Right lobe of liver (tissue), 6 donors: Measurements from ENCODE around the gene PCDHA1. TPM values are rescaled to one million over a fixed set of nuclear protein-coding genes. Genes with fewer than 3 reads are reported as not detected.
A peak's percentile ranks its signal among the peaks of the same experiment; 100 is the strongest.
"Not testable (repeated sequence)": the region's sequence is repeated elsewhere in the genome, so short reads cannot be mapped to it uniquely, and the experiment has no call there.

Experiments used
- ATAC-seq, 4 donors: fragments of 200-7000 bp; cut with Tn5 transposase; one replicate each; pipeline ENCODE4 v1.9.1; 2020; ENCODE audit warnings: mild to moderate bottlenecking in 4 of 4, moderate library complexity in 4 of 4
- DNase-seq, 3 donors: peaks; one replicate each; pipeline ENCODE4 v3.0.0-alpha.2; 2020
- H3K27ac ChIP-seq, 3 donors: fragments of 200-600 bp; one replicate each; pipeline ENCODE4 v1.8.0; 2022
- H3K27me3 ChIP-seq, 2 donors: fragments of 200-600 bp; one replicate each; pipeline ENCODE4 v1.8.0; 2022
- H3K36me3 ChIP-seq, 4 donors: fragments of 200-600 bp; sonication (generic) in 1 of 4; one replicate each; pipeline versions ENCODE4 v1.5.1 to v1.8.0; 2017 to 2022; ENCODE audit warnings: control low read depth in 1 of 4
- H3K4me1 ChIP-seq, 4 donors: fragments of 200-600 bp; sonication (generic) in 1 of 4; one replicate each; pipeline versions ENCODE4 v1.5.1 to v1.8.0; 2017 to 2022; ENCODE audit warnings: control low read depth in 1 of 4
- H3K4me3 ChIP-seq, 3 donors: fragments of 200-600 bp; one replicate each; pipeline ENCODE4 v1.8.0; 2022
- H3K9me3 ChIP-seq, 4 donors: fragments of 200-600 bp; sonication (generic) in 1 of 4; one replicate each; pipeline versions ENCODE4 v1.5.1 to v1.8.0; 2017 to 2022; ENCODE audit warnings: control low read depth in 1 of 4
- POLR2A ChIP-seq: fragments of 450-650 bp; IDR thresholded peaks from one replicate; pipeline ENCODE4 v1.6.1; 2017; ENCODE audit warnings: antibody characterized with exemption, mild to moderate bottlenecking
- WGBS: methylation state at CpG from one replicate; pipeline ENCODE4 v1.1.6; 2018; ENCODE audit warnings: low coverage, low lambda C conversion rate; ENCODE audit not compliant: insufficient coverage; ENCODE audit errors: missing lambda C conversion rate; 5-methylcytosine and 5-hydroxymethylcytosine counted together
- intact Hi-C, 2 donors: fragments of 100-400 bp; cut with DNase I; formaldehyde crosslinking; loops; one replicate each; pipeline versions ENCODE4 v1.11.2 to v1.14.1; 2022
- total RNA-seq, 6 experiments: library from RNA; depleted of rRNA in 2 of 6; stranded (reverse); fragments of >200 nt in 2 of 6; fragmentation: NEBNext Ultra II Directional in 3 of 6; extraction: Animal tissue kit (Norgen Biotek cat#: 25700) in 3 of 6; gene quantifications; one replicate each; pipeline versions ENCODE4 v1.1.0 to v1.2.4, GENCODE V29; 2016 to 2023
- TF ChIP-seq, protein P1 (sequence below), 4 donors: fragments of 200-600 bp in 3 of 4; fragments of 450-650 bp in 1 of 4; IDR thresholded peaks; one replicate each; pipeline versions ENCODE4 v1.5.1 to v1.8.0; 2016 to 2022; ENCODE audit warnings: antibody characterized with exemption in 4 of 4, mild to moderate bottlenecking in 2 of 4
- donor health status: DM: no; HTN: yes; CAD: no.
- donor health status: DM: no; HTN: no; CAD: no.
- donor health status: DM: no; HTN: no; CAD: no.
- donor health status: DM: no; HTN: yes; CAD: no.
- donor health status: DM: no; HTN: yes; CAD: no.

PCDHA1 gene
- total RNA-seq, 6 experiments from 2014 or later, result not detected

DNA sequence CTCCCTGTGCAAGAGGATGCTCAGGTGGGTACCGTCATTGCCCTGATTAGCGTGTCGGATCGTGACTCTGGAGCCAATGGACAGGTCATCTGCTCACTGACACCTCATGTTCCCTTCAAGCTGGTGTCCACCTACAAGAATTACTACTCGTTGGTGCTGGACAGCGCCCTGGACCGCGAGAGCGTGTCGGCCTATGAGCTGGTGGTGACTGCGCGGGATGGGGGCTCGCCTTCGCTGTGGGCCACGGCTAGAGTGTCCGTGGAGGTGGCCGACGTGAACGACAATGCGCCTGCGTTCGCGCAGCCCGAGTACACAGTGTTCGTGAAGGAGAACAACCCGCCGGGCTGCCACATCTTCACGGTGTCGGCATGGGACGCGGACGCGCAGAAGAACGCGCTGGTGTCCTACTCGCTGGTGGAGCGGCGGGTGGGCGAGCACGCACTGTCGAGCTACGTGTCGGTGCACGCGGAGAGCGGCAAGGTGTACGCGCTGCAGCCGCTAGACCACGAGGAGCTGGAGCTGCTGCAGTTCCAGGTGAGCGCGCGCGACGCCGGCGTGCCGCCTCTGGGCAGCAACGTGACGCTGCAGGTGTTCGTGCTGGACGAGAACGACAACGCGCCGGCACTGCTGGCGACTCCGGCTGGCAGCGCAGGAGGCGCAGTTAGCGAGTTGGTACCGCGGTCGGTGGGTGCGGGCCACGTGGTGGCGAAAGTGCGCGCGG, 90.8 kb downstream of the PCDHA1 start:
- H3K4me1 ChIP-seq, intact Hi-C loops, ATAC-seq, H3K9me3 ChIP-seq, H3K4me3 ChIP-seq, H3K27ac ChIP-seq, H3K36me3 ChIP-seq, DNase-seq: not testable (repeated sequence)
- 34% methylated on average over 13 of the region's 80 CpGs for WGBS
- H3K27me3 ChIP-seq, result peaks cover 0 to 10% of the 10 kb centered on the region in 2 donors

DNA sequence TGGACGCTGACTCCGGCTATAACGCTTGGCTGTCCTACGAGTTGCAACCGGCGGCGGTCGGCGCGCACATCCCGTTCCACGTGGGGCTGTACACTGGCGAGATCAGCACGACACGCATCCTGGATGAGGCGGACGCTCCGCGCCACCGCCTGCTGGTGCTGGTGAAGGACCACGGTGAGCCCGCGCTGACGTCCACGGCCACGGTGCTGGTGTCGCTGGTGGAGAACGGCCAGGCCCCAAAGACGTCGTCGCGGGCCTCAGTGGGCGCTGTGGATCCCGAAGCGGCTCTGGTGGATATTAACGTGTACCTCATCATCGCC, 91.3 kb downstream of the PCDHA1 start:
- Histone ChIP-seq H3K27me3 (peaks cover 0 to 10% of the 10 kb centered on the region in 2 donors), H3K4me1 (no peaks in the 10 kb centered on the region), H3K27ac (no peak overlapping the region), H3K4me3 (no peak overlapping the region), H3K9me3 (peaks cover 0 to 6% (median 0%) of the 10 kb centered on the region in 4 donors), H3K36me3 (no peaks in the 10 kb centered on the region)
- no CpG with 5 or more reads among the region's 37 CpGs for WGBS
- intact Hi-C loops, result no loop called here
- DNase-seq, result no peak
- ATAC-seq, result no peak
- no peak for TF ChIP-seq POLR2A
- TF ChIP-seq, protein P1, sequence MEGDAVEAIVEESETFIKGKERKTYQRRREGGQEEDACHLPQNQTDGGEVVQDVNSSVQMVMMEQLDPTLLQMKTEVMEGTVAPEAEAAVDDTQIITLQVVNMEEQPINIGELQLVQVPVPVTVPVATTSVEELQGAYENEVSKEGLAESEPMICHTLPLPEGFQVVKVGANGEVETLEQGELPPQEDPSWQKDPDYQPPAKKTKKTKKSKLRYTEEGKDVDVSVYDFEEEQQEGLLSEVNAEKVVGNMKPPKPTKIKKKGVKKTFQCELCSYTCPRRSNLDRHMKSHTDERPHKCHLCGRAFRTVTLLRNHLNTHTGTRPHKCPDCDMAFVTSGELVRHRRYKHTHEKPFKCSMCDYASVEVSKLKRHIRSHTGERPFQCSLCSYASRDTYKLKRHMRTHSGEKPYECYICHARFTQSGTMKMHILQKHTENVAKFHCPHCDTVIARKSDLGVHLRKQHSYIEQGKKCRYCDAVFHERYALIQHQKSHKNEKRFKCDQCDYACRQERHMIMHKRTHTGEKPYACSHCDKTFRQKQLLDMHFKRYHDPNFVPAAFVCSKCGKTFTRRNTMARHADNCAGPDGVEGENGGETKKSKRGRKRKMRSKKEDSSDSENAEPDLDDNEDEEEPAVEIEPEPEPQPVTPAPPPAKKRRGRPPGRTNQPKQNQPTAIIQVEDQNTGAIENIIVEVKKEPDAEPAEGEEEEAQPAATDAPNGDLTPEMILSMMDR (IDR thresholded peaks at IDR 0.05), result no peak

DNA sequence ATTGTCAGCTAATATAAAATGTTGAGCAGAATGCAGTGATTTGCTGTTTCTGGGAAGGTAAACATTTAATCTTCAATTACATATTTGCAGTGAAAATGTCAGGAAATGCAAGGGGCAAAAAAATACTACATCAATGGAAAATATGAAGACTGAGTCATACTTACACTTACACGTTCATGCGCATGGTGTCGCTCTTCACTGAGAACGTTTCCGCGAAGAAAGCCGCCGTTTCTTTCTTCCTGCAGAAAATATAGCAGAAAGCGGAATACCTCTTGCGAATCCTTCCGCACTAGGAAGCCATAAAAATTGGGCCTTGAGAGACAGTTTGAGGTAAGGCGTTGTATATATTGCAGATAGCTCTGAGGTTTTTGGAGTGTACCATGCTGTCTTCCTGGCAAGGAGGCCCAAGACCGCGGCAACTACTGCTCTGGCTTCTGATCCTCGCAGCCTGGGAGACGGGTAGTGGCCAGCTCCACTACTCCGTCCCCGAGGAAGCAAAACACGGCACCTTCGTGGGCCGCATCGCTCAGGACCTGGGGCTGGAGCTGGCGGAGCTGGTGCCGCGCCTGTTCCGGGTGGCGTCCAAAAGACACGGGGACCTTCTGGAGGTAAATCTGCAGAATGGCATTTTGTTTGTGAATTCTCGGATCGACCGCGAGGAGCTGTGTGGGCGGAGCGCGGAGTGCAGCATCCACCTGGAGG, 96.1 kb downstream of the PCDHA1 start, which contains the start of gene PCDHA13:
Gene PCDHA13 (plus strand): TSS at position 236 of the 702 bp plus-strand sequence. CDS start 145 bp downstream, at position 381.
- H3K36me3 ChIP-seq, result no peaks in the 10 kb centered on the region
- TF ChIP-seq, protein P1 (IDR thresholded peaks at IDR 0.05), result peak; percentile 29 to 52 (median 42)
- no peak for TF ChIP-seq POLR2A
- H3K27ac ChIP-seq, result no peak within 1 kb of the TSS
- intact Hi-C loops, result loop anchor here in 1 of 2 donors (10.0 kb wide), 1 partner anchor 163 kb away; no protein-coding TSS in a partner anchor
- ATAC-seq (peak; percentile 42 to 84 (median 54)), DNase-seq (no peak)
- peak within 1 kb of the TSS; percentile 6 to 34 (median 34) for H3K4me3 ChIP-seq
- H3K9me3 ChIP-seq, result peaks cover 0 to 5% (median 0%) of the 10 kb centered on the region in 4 donors
- 4% methylated on average over 11 of the region's 35 CpGs for WGBS
- peaks cover 0 to 4% of the 10 kb centered on the region in 2 donors for H3K27me3 ChIP-seq
- H3K4me1 ChIP-seq, result no peaks in the 10 kb centered on the region

DNA sequence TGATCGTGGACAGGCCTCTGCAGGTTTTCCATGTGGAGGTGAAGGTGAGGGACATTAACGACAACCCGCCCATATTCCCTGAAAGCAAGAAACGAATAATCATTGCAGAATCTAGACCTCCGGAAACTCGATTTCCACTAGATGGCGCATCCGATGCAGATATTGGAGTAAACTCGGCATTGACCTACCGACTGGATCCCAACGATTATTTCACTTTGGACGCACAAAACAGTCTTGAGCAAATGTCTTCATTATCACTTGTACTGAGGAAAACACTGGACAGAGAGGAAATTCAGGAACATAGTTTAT, 96.6 kb downstream of the PCDHA1 start:
- H3K4me1 ChIP-seq, result no peaks in the 10 kb centered on the region
- TF ChIP-seq POLR2A, result no peak
- TF ChIP-seq, protein P1 (IDR thresholded peaks at IDR 0.05), result peak in 2 of 4 donors; percentile 10 to 29
- WGBS, result 14% methylated on average over 10 of the region's 12 CpGs
- no peak for DNase-seq
- peaks cover 0 to under 1% of the 10 kb centered on the region in 2 donors for H3K27me3 ChIP-seq
- H3K27ac ChIP-seq, result no peak overlapping the region
- no peaks in the 10 kb centered on the region for H3K9me3 ChIP-seq
- intact Hi-C loops, result loop anchor here in 1 of 2 donors (10.0 kb wide), 1 partner anchor 162 kb away; no protein-coding TSS in a partner anchor
- H3K36me3 ChIP-seq, result no peaks in the 10 kb centered on the region
- peak in 2 of 4 donors; percentile 35 to 64 for ATAC-seq
- peak overlapping the region; percentile 6 to 34 (median 34) for H3K4me3 ChIP-seq

DNA sequence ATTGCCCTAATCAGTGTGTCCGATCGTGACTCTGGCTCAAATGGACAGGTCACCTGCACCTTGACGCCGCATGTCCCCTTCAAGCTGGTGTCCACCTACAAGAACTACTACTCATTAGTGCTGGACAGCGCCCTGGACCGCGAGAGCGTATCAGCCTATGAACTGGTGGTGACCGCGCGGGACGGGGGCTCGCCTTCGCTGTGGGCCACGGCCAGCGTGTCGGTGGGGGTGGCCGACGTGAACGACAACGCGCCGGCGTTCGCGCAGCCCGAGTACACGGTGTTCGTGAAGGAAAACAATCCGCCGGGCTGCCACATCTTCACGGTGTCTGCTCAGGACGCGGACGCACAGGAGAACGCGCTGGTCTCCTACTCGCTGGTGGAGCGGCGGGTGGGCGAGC, 97.4 kb downstream of the PCDHA1 start:
- no peak overlapping the region for H3K27ac ChIP-seq
- no peaks in the 10 kb centered on the region for H3K27me3 ChIP-seq
- no peak for TF ChIP-seq POLR2A
- TF ChIP-seq, protein P1 (IDR thresholded peaks at IDR 0.05), result no peak
- 39% methylated on average over 15 of the region's 41 CpGs for WGBS
- H3K36me3 ChIP-seq, result no peaks in the 10 kb centered on the region
- ATAC-seq (no peak), DNase-seq (no peak)
- H3K4me1 ChIP-seq, result no peaks in the 10 kb centered on the region
- no peak overlapping the region for H3K4me3 ChIP-seq
- no peaks in the 10 kb centered on the region for H3K9me3 ChIP-seq
- intact Hi-C loops, result loop anchor here in 1 of 2 donors (10.0 kb wide), 1 partner anchor 161 kb away; no protein-coding TSS in a partner anchor
